ACC112 (cell line): Measurements from ENCODE around the gene FAM20C.
"Not testable (repeated sequence)": the region's sequence is repeated elsewhere in the genome, so short reads cannot be mapped to it uniquely, and the experiment has no call there.

Source experiments
- H2AFZ ChIP-seq: fragments of 200-600 bp; sonication (generic); one replicate; pipeline ENCODE4 v1.6.0; 2017; ENCODE audit warnings: antibody characterized with exemption, low read length; ENCODE audit not compliant: unreplicated experiment
- H3K27ac ChIP-seq: fragments of 200-600 bp; sonication (generic); 2 replicates; pipeline ENCODE4 v1.5.1; 2014; ENCODE audit warnings: low read depth, mild to moderate bottlenecking, antibody characterized with exemption, low read length, moderate library complexity
- H3K27me3 ChIP-seq: fragments of 200-600 bp; sonication (generic); 2 replicates; pipeline ENCODE4 v1.6.1; 2014; ENCODE audit warnings: mild to moderate bottlenecking, antibody characterized with exemption, low read length, moderate library complexity, mixed read lengths; ENCODE audit not compliant: insufficient read depth
- H3K36me3 ChIP-seq: fragments of 200-600 bp; sonication (generic); 2 replicates; pipeline ENCODE4 v1.6.1; 2016; ENCODE audit warnings: mild to moderate bottlenecking, antibody characterized with exemption, low read length, moderate library complexity, mixed read lengths; ENCODE audit not compliant: insufficient read depth
- H3K4me1 ChIP-seq: fragments of 200-600 bp; sonication (generic); one replicate; pipeline ENCODE4 v1.6.1; 2016; ENCODE audit warnings: low read length, mixed read lengths; ENCODE audit not compliant: insufficient read depth, unreplicated experiment, control insufficient read depth
- H3K4me3 ChIP-seq: fragments of 200-600 bp; sonication (generic); 2 replicates; pipeline ENCODE4 v1.5.1; 2014; ENCODE audit warnings: mild to moderate bottlenecking, low read depth, low read length
- H3K79me2 ChIP-seq: fragments of 200-600 bp; sonication (generic); one replicate; pipeline ENCODE4 v1.6.0; 2016; ENCODE audit warnings: low read length; ENCODE audit not compliant: control insufficient read depth, unreplicated experiment, insufficient read depth

FAM20C gene

DNA sequence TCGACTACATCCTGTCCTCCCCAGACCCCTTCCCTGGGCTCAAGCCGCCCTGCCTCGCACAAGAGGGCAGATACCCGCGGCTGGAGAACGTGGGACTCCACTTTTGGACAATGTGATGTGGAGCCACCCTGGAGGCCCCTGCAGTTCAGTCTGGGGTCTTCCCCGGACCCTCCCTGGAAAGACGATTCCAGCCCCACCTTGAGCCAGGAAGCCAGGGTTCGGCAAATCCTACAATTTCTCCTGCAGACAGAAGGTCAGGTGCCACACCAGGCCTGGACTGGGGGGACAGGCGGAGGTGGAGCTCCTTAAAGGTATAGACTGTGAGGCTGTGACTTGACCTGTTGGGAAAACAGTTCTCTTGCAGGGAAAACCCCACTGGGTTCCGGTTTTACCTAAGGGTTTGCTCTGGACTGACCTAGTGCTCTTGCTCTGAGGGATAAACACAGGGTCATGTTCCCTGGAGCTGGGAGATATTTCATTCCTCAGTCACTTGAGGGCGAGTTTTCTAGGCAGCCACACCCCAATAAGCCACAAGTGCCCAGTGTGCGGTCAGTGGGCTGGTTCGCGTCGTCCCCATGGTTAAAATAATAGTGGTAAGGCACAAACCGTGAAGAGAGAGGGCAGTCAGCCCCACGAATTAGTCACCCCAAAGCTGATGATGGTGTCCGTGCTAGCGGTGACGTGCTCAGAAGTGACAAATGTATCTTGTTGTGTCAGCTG is 99.2 kb downstream of the FAM20C start:
- Histone ChIP-seq H3K4me1 (no peaks in the 10 kb centered on the region), H3K79me2 (no peaks in the 10 kb centered on the region), H3K27ac (no peak overlapping the region), H3K27me3 (peaks cover 81% of the 10 kb centered on the region), H3K36me3 (no peaks in the 10 kb centered on the region), H3K4me3 (no peak overlapping the region), H2AFZ (no peak overlapping the region)

DNA sequence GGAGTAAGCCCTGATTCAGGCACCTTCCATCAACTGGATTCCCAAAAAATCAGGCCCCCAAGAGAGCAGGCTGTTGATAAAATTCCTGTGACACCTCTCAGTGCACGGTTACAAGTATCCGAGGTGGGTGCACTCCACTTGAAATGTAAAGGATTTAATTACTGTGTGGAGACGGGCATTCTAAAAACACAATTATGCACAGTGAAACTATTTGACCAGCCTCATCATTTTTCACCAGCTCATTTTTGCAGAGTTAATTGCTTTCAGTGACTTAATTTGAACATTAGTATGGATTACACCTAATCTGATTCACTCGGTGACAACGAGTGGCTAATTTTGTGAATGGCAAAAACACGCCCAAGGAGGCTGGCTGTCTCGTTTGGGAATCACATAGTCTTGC is 99.9 kb downstream of the FAM20C start:
- peaks cover 78% of the 10 kb centered on the region for H3K27me3 ChIP-seq
- no peak overlapping the region for H3K27ac ChIP-seq
- no peaks in the 10 kb centered on the region for H3K79me2 ChIP-seq
- H3K4me1 ChIP-seq = no peaks in the 10 kb centered on the region
- H3K4me3 ChIP-seq = no peak overlapping the region
- H2AFZ ChIP-seq = no peak overlapping the region
- no peaks in the 10 kb centered on the region for H3K36me3 ChIP-seq

DNA sequence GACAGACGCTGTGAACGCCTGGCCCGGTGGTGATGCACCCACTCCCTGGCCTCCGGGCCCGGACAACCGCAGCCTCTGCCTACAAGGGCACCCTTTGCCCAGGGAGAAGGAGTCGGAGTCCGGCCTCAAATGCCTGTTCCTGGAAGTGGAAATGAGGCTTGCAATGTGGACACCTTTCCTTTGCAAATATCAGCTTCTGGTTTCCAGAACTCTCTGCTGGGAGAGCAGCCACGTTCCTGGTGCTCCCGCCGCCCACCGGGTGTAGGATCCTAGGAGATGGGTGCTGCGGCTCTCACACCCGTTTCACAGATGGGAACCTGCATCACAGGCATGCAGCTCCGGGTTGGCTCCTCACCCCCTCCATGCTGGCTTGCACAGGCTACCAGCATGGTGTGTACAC is 100.5 kb downstream of the FAM20C start:
- H3K4me1 ChIP-seq = no peaks in the 10 kb centered on the region
- H3K79me2 ChIP-seq = no peaks in the 10 kb centered on the region
- no peak overlapping the region for H3K4me3 ChIP-seq
- no peak overlapping the region for H3K27ac ChIP-seq
- no peaks in the 10 kb centered on the region for H3K36me3 ChIP-seq
- H2AFZ ChIP-seq = no peak overlapping the region
- peaks cover 72% of the 10 kb centered on the region for H3K27me3 ChIP-seq

- Histone ChIP-seq H3K79me2 (no peaks in the 10 kb centered on the region), H3K36me3 (no peaks in the 10 kb centered on the region), H3K27me3 (peaks cover 62% of the 10 kb centered on the region), H3K27ac (no peak overlapping the region), H3K4me3 (no peak overlapping the region), H3K4me1 (no peaks in the 10 kb centered on the region), H2AFZ (no peak overlapping the region)
Observed at GRCh38 chr7:293681-294439, 101.5 kb downstream of the FAM20C start.

DNA sequence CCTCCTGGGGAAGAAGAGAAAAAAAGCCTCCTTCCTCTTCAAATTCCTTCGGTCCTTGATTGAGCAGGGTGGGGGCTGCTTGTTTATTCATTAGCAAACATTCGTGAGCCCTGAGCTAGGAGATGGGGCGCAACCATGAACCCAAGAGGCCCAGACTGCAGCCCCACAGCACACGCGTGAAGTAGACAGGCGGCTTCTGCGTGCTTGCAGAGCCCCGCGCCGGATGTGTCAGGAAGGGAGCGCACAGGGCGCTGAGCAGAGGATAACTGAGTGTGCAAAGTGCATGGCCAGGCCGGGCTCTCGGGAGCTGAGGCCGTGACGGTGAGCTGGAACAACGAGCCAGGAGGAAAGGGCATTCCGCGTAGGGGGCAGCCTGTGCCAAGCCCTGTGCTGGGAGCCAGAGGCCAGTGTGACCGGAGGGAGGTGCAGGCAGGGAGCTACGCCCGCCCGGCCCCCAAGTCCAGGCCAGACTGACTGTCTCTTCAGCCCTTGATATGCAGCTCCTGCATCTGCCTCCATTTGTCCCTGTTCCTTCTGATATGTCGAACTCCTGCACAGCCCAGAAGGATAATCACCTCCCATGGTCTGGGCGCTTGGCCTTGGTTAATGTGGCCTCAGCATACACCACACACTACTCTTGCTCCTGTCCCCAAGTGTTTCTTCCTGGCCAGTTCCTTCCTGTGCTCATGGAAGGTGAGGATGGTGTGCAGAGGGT is 102.2 kb downstream of the FAM20C start:
- Histone ChIP-seq H2AFZ (no peak overlapping the region), H3K4me1 (no peaks in the 10 kb centered on the region), H3K27me3 (peaks cover 55% of the 10 kb centered on the region), H3K27ac (no peak overlapping the region), H3K4me3 (no peak overlapping the region), H3K36me3 (no peaks in the 10 kb centered on the region), H3K79me2 (no peaks in the 10 kb centered on the region)

DNA sequence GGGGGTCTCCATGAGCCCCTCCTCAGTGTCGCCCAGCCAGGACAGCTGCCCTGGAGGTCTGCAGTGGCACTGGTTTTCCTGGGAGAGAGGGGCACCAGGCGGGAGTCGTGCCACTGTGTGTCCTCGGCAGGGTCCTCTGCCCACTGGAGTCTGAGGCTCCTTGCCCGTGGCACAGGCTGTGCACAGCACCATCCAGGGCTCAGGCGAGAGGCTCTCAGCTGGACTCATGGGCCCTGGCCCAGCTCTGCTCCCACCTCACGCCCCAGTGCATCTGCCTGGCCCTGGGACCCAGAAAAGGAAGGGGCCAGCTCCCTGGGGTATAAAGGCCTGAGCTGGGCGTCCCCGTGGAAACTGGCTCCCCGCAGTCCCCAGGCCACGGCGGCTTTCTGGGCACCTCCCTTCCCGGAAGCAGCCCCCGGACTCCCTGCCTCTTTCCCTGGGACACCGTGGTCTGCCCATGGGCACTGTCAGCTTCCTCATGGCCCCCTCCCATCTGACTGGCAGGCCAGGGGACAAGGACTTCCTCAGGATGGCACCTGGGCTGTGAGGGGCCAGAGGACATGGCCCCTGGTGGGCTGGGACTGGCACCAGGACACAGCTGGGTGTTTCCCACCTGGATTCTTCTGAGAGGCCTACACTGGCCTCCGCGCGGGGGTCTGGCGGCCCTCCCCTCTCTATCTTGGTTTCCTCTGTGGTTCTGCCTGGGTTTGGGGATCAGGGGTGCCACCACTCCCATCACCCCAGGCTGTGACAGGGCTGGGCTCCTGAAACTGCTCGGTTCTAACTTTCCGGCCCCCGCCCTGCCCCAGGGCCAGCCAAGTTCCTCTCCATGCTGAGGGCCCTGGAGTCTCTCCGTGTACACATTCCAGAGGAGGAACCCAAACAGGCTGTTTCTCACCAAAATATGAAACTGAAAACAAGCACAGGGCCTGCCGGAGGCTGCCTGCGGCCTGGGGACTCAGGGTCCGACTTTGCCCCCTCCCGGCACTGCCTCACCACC is 103.1 kb downstream of the FAM20C start:
- peaks cover 46% of the 10 kb centered on the region for H3K27me3 ChIP-seq

DNA sequence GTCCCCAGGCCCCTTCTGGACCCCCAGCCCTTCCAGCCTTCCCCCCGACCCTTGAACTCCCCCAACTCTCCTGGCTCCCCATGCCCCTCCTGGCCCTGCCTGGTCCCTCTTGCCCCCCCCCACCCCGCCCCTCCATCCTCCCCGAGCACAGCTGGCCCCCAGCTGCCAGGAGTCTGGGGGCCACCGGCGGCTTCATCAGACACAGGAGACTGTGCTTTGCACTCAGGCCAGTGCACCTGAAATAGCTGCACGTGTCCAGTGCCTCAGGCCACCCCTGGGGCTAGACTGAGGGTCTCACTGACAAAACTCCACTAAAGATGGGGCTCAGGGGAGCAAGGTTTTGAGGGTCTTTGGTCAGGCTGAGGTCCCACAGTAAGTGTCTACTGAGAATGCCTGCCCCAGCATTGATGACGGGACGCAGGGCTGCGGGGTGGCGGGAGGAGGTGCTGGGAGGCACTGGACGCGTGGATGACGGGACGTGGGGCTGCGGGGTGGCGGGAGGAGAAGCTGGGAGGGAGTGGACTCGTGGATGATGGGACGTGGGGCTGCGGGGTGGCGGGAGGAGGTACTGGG is 104.1 kb downstream of the FAM20C start:
- Histone ChIP-seq H3K4me3 (no peak overlapping the region), H2AFZ (no peak overlapping the region), H3K4me1 (no peaks in the 10 kb centered on the region), H3K79me2 (no peaks in the 10 kb centered on the region), H3K27me3 (peaks cover 36% of the 10 kb centered on the region), H3K27ac (no peak overlapping the region), H3K36me3 (no peaks in the 10 kb centered on the region)

More for the DNA sequence above, 103.1 kb downstream of the FAM20C start:
- Histone ChIP-seq H2AFZ (no peak overlapping the region), H3K79me2 (no peaks in the 10 kb centered on the region), H3K27ac (no peak overlapping the region), H3K36me3 (no peaks in the 10 kb centered on the region), H3K4me1 (no peaks in the 10 kb centered on the region), H3K4me3 (no peak overlapping the region)

GRCh38 chr7:297141-297540 is 104.8 kb downstream of the FAM20C start:
- not testable (repeated sequence) for H3K27ac ChIP-seq, H3K4me3 ChIP-seq, H3K4me1 ChIP-seq, H3K79me2 ChIP-seq, H3K36me3 ChIP-seq, H2AFZ ChIP-seq
- peaks cover 29% of the 10 kb centered on the region for H3K27me3 ChIP-seq

- H3K36me3 ChIP-seq = no peaks in the 10 kb centered on the region
- H3K79me2 ChIP-seq = no peaks in the 10 kb centered on the region
- peaks cover 23% of the 10 kb centered on the region for H3K27me3 ChIP-seq
- no peak overlapping the region for H2AFZ ChIP-seq
- H3K4me1 ChIP-seq = no peaks in the 10 kb centered on the region
- no peak overlapping the region for H3K27ac ChIP-seq
- H3K4me3 ChIP-seq = no peak overlapping the region
Observed at GRCh38 chr7:297611-298374, 105.4 kb downstream of the FAM20C start.
